Parathyroid adenoma (tissue), 2 donors: Measurements from ENCODE around the gene FOXA1.

ENCODE experiments used
- H2AFZ ChIP-seq: fragments of 300-600 bp; sonication (generic); one replicate; pipeline ENCODE4 v1.7.0; 2017; ENCODE audit warnings: antibody characterized with exemption, mild to moderate bottlenecking
- H3K27ac ChIP-seq: fragments of 300-600 bp; sonication (generic); one replicate; pipeline ENCODE4 v1.7.0; 2017
- H3K27me3 ChIP-seq: fragments of 300-600 bp; sonication (generic); one replicate; pipeline ENCODE4 v1.7.0; 2017; ENCODE audit warnings: low read length; ENCODE audit not compliant: control insufficient read depth, insufficient read depth
- H3K36me3 ChIP-seq: fragments of 300-600 bp; sonication (generic); one replicate; pipeline ENCODE4 v1.7.0; 2017; ENCODE audit warnings: low read length; ENCODE audit not compliant: control insufficient read depth, insufficient read depth
- H3K4me1 ChIP-seq: fragments of 300-600 bp; sonication (generic); one replicate; pipeline ENCODE4 v1.7.0; 2017; ENCODE audit warnings: control low read depth
- H3K4me2 ChIP-seq: fragments of 300-600 bp; sonication (generic); one replicate; pipeline ENCODE4 v1.7.0; 2017; ENCODE audit warnings: low read length
- H3K4me3 ChIP-seq: fragments of 300-600 bp; sonication (generic); one replicate; pipeline ENCODE4 v1.7.0; 2017; ENCODE audit warnings: low read depth, low read length
- H3K79me2 ChIP-seq: fragments of 300-600 bp; sonication (generic); one replicate; pipeline ENCODE4 v1.7.0; 2017; ENCODE audit warnings: control low read depth
- H3K9ac ChIP-seq: fragments of 300-600 bp; sonication (generic); one replicate; pipeline ENCODE4 v1.7.0; 2017; ENCODE audit warnings: mild to moderate bottlenecking
- H3K9me3 ChIP-seq: fragments of 300-600 bp; sonication (generic); one replicate; pipeline ENCODE4 v1.7.0; 2017; ENCODE audit warnings: low read length; ENCODE audit not compliant: control insufficient read depth
- TF ChIP-seq, protein P1 (sequence below): fragments of 300-600 bp; sonication (generic); IDR thresholded peaks from one replicate; pipeline ENCODE4 v1.7.0; 2017; ENCODE audit warnings: antibody characterized with exemption, mild to moderate bottlenecking
- donor health status: primary hyperparathyroidism.

FOXA1 gene

DNA sequence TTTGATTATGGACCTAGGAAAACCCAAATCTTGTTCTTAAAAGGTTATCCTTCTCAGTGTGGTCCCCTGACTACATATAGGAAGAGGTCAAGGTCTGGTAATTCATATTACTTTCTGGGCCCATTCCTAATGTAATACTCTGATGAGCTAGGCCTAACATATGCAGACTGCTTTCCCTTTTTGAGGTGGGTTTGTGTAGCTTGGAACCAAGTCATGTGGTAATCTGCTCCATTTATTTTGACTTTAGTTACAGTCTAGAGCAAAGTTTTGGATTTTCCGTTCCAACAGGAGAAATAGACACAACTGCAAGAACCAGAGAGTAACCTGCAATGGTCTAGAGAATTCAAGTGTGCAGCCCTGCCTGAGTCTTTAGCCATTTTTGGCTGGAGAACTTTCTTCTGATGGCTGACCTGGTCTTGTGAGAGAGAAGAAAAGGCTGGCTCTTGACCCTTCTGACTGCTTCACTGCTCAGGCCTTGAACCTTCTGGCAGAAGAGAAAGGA, 22.9 kb upstream of the FOXA1 start:
- Histone ChIP-seq H3K27me3 (no peaks in the 10 kb centered on the region), H3K79me2 (no peaks in the 10 kb centered on the region), H2AFZ (no peak overlapping the region), H3K9ac (no peak overlapping the region), H3K36me3 (no peaks in the 10 kb centered on the region), H3K9me3 (no peaks in the 10 kb centered on the region), H3K4me1 (no peaks in the 10 kb centered on the region), H3K4me3 (no peak overlapping the region), H3K4me2 (no peak overlapping the region), H3K27ac (no peak overlapping the region)
- TF ChIP-seq, protein P1, sequence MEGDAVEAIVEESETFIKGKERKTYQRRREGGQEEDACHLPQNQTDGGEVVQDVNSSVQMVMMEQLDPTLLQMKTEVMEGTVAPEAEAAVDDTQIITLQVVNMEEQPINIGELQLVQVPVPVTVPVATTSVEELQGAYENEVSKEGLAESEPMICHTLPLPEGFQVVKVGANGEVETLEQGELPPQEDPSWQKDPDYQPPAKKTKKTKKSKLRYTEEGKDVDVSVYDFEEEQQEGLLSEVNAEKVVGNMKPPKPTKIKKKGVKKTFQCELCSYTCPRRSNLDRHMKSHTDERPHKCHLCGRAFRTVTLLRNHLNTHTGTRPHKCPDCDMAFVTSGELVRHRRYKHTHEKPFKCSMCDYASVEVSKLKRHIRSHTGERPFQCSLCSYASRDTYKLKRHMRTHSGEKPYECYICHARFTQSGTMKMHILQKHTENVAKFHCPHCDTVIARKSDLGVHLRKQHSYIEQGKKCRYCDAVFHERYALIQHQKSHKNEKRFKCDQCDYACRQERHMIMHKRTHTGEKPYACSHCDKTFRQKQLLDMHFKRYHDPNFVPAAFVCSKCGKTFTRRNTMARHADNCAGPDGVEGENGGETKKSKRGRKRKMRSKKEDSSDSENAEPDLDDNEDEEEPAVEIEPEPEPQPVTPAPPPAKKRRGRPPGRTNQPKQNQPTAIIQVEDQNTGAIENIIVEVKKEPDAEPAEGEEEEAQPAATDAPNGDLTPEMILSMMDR = no peak

GRCh38 chr14:37616853-37617252, 21.8 kb upstream of the FOXA1 start:
- TF ChIP-seq, protein P1 = no peak
- no peaks in the 10 kb centered on the region for H3K36me3 ChIP-seq
- H3K9ac ChIP-seq = no peak overlapping the region
- H3K4me1 ChIP-seq = no peaks in the 10 kb centered on the region
- H3K27me3 ChIP-seq = no peaks in the 10 kb centered on the region
- no peak overlapping the region for H3K4me3 ChIP-seq
- no peak overlapping the region for H3K27ac ChIP-seq
- H3K79me2 ChIP-seq = no peaks in the 10 kb centered on the region
- no peak overlapping the region for H2AFZ ChIP-seq
- H3K9me3 ChIP-seq = no peaks in the 10 kb centered on the region
- H3K4me2 ChIP-seq = no peak overlapping the region

DNA sequence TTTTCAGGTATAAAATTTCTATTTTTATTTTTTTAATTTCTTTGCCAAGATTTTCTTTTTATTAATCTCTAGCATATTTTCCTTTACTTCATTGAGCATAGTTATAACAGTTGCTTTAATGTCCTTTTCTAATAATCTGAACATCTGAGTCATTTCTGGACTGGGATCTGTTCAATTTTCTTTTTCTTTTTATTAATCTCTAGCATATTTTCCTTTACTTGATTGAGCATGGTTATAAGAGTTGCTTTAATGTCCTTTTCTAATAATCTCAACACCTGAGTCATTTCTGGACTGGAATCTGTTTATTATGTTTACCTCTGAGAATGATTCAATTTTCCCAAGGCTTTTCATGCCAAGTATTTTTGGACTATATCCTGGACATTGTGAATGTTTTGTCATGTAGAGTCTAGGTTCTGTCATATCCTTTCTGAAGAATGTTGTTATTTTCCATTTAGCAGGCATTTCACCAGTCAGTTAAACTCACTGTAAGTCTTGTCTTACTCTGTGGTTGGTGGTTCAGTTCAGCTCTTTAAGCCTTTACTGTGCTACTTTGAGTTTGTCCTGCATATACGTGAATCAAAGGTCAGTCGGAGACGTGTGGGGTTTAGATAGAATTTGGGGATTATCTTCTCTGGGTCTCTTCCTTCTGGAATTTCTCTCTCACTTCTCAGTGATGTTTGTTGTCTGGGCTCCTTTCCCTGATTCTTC, 20.7 kb upstream of the FOXA1 start:
- no peaks in the 10 kb centered on the region for H3K4me1 ChIP-seq
- H3K79me2 ChIP-seq = no peaks in the 10 kb centered on the region
- TF ChIP-seq, protein P1 = no peak
- no peak overlapping the region for H3K9ac ChIP-seq
- no peak overlapping the region for H3K4me3 ChIP-seq
- H3K36me3 ChIP-seq = no peaks in the 10 kb centered on the region
- no peak overlapping the region for H3K27ac ChIP-seq
- H3K4me2 ChIP-seq = no peak overlapping the region
- H2AFZ ChIP-seq = no peak overlapping the region
- no peaks in the 10 kb centered on the region for H3K9me3 ChIP-seq
- H3K27me3 ChIP-seq = peaks cover 3% of the 10 kb centered on the region

- Histone ChIP-seq H3K9ac (no peak overlapping the region), H3K79me2 (no peaks in the 10 kb centered on the region), H3K4me1 (no peaks in the 10 kb centered on the region), H3K4me2 (no peak overlapping the region), H2AFZ (no peak overlapping the region), H3K27me3 (peaks cover 3% of the 10 kb centered on the region), H3K36me3 (no peaks in the 10 kb centered on the region), H3K4me3 (no peak overlapping the region), H3K9me3 (no peaks in the 10 kb centered on the region), H3K27ac (no peak overlapping the region)
- TF ChIP-seq, protein P1 = no peak
Measured at GRCh38 chr14:37610945-37611523, 16.0 kb upstream of the FOXA1 start.
